HG02938 (cell line): ENCODE measurements around the gene TAF6L.
"Not testable (repeated sequence)": the region's sequence is repeated elsewhere in the genome, so short reads cannot be mapped to it uniquely, and the experiment has no call there.

Source experiments
- ATAC-seq: cut with Tn5 transposase; IDR thresholded peaks from one replicate; pipeline ENCODE4 v1.9.1; 2021; ENCODE audit warnings: mild to moderate bottlenecking, moderate library complexity; ENCODE audit not compliant: unreplicated experiment

The TAF6L gene

DNA sequence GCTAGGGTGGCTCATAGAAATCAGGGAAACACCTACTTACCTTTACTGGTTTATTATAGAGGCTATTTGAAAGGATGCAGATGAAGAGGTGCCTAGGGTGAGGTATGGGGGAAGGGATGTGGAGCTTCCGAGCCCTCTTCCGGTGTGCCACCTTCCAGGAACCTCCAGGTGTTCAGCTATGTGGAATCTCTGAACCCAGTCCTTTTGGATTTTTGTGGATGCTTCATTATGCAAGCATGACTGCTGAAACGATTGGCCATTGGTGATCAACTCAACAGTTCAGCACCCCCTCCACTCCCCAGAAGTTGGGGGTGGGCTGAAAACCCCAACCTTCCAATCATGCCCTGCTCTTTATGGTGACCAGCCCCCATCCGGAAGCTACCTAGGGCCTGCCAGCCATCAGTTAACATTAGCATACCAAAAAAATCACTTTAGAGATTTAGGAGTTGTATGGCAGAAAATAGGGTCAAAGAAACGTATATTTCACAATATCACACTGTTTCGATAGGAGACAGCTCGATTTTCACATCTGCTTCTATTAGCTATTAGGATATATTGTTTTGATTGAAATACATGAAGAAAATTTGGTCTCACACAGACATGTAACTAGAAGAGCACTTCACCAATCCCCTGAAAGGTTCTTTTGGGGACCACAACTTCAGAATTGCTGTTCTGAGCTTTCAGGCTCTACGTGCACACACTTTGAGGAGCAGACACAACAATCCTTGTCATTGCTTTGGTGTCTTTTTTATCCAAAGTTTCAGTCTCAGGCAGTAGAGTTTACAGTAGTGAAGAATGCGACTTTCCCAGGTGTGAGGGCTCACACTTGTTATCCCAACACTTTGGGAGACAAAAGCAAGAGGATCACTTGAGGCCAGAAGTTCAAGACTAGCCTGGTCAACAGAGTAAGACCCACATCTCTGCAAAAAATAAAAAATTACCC lies 13.1 kb upstream of the TAF6L start:
- ATAC-seq = no peak

DNA sequence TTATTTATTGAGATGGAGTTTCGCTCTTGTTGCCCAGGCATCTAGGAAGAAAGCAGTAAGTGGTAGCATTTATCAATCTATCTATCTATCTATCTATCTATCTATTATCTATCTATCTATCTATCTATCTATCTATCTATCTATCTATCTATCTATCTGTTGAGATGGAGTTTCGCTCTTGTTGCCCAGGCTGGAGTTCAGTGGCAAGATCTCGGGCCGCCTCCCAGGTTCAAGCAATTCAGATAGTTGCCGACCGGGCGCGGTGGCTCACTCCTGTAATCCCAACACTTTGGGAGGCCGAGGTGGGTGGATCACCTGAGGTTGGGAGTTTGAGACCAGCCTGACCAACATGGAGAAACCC lies 10.3 kb upstream of the TAF6L start:
- ATAC-seq = not testable (repeated sequence)

DNA sequence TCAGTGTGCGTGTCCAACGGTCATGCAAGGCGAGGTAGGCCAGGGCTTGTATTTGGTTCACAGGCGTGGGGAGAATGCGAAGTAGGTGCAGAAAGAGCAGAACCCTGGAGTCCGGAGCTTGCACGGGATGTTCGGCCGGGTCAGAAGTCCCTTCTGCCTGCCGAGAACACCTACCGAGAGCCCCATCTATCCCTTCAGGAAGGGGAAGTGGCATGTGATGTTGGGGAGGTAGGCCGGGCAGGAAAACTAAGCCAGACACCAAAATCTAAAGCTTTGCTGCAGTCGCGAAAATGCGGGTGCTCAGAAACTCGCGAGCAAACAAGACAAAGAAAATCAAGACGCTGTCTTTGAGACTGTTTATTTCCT lies 435 bp upstream of the TAF6L start:
- no peak for ATAC-seq

DNA sequence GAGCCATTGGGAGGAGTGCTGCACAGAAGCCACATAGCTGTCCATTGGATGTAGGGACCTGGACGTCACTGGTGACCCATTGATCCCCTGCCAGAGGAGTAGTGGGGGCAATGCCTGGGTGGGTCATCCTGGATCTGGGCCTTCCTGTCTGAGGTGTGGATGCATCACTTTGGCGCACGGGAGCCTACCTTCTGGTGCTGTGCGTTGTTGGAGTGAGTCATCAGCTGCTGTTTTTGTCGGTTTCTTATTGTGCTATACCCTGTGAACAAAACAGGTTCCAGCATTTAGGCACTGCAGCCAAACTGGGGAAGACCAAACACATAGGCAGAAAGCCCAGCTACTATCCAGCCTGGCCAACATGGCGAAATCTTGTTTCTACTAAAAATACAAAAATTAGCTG lies 3.2 kb downstream of the TAF6L start:
- no peak for ATAC-seq

DNA sequence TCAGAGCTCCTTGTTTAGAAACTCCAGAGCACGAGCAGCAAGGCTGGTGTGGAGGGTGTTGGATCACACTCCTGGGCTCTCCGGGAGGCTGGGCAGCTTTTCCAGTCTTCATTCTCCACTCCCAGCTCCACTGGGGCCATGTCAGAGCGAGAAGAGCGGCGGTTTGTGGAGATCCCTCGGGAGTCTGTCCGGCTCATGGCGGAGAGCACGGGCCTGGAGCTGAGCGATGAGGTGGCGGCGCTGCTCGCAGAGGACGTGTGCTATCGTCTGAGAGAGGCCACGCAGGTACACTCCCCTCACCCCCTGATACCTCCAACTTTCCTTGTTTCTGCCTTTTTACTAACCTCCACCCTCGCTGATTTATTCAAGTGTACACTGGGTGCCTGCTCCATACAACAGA lies 4.5 kb downstream of the TAF6L start:
- no peak for ATAC-seq

DNA sequence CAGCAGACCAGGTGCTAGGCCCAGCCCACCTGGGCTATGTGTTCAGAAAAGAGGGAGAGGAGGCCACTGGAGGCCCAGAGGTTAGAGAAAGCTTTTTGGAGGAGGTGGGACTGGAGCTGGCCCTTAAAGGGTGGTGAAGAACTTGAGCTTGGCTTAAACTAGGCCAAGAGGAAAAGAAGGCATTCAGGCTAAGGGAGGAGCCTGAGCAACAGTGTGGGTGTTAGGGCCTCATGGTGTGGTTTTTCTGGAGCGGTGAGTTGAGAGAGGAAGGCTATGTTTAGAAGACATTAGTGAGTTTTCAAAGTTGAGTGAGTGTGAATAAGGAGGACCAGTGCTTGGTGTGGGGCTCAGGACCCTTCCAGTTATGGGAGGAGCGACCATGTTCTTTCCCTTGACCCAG lies 6.2 kb downstream of the TAF6L start:
- ATAC-seq = no peak

DNA sequence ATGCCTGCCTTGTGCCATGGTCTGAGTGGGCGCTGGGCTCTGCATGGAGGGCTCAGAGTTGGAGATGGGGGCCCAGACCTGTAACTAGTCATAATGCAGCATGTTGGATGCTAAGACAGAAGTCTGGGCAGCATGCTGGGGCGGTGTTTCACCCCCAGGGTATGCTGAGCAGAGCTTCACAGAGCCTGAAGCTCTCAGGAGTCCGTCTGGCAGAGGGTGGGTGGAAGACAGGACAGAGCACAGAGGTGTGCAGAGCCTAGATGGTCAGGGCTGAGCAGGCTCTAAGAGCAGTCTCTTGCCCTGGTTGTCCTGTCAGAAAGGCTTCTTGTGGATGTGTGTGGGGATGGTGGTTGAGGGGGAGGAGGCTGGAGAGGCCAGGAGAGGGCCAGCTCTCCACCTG lies 7.2 kb downstream of the TAF6L start:
- ATAC-seq = no peak

DNA sequence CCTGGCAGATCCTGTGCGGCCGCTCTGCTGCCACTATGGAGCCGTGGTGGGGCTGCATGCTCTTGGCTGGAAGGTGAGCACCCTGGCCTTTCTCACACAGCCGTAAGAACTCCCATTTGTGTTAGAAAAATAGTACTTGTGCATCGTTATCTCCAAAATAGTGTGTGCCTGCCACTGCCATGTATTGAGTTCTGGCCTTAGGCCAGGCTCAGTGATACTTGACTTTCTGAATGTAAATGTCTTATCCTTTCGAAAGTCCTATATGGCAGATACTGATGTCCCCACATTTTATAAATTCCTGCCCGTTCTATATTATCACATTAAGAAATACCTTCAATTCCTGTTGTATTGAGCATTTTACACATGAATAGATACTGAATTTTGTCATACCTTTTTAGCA lies 11.6 kb downstream of the TAF6L start:
- no peak for ATAC-seq

DNA sequence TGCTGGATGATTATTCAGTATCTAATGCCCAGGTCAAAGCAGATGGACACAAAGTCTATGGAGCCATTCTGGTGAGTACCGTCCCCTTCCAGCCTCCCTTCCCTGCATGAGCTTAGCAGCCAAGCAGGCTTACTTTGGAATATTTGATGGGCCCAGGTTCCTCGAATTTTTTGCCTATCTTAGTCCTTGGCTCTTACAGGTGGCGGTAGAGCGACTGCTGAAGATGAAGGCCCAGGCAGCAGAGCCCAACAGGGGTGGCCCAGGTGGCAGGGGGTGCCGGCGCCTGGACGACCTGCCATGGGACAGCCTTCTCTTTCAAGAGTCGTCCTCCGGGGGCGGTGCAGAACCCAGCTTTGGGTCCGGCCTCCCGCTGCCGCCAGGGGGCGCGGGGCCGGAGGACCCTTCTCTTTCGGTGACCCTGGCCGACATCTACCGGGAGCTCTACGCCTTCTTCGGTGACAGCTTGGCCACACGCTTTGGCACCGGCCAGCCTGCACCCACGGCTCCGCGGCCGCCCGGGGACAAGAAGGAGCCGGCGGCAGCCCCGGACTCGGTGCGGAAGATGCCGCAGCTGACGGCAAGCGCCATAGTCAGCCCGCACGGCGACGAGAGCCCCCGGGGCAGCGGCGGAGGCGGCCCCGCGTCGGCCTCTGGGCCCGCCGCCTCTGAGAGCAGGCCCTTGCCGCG lies 15.3 kb downstream of the TAF6L start:
- peak; percentile 61 for ATAC-seq

DNA sequence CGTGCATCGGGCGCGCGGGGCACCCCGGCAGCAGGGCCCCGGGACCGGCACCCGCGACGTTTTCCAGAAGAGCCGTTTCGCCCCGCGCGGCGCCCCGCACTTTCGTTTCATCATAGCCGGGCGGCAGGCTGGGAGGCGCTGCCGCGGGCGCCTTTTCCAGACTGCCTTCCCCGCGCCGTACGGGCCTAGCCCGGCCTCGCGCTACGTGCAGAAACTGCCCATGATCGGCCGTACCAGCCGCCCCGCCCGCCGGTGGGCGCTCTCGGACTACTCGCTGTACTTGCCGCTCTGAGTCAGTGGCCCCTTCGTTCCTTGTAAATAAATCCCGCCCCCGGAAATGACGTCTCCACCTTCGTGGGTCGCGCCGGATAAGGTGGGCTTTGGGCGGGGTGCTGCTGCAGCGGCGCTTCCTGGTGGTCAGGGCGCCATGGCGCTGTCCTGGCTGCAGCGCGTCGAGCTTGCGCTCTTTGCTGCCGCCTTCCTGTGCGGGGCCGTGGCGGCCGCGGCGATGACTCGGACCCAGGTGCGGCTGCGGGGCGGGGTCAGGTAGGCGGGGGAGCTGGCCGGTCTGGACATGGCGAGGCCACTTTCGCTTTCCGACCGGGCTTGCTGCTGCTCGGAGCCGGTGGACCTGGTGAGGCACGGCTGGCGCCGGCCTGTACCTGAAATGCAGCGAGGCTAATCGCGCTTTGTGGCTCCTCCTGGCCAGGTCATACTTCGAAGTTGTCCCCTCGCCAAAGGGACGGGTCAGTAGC lies 16.0 kb downstream of the TAF6L start, which contains the start of gene TMEM179B:
Gene TMEM179B (plus strand): TSS at position 398 of the 755 bp plus-strand sequence. CDS start 30 bp downstream, at position 428.
- peak; percentile 66 for ATAC-seq

DNA sequence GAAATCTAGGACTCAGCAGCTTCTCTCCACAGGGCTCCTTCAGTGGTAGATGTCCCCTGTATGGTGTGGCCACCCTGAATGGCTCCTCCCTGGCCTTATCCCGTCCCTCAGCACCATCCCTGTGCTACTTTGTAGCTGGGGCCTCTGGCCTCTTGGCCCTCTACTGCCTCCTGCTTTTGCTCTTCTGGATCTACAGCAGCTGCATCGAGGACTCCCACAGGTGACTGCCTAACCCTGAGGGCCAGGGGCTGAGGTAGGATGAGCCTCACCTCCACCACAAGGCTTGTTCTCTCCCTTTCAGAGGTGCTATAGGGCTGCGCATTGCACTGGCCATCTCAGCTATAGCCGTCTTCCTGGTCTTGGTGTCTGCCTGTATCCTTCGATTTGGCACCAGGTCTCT lies 17.8 kb downstream of the TAF6L start:
- no peak for ATAC-seq

DNA sequence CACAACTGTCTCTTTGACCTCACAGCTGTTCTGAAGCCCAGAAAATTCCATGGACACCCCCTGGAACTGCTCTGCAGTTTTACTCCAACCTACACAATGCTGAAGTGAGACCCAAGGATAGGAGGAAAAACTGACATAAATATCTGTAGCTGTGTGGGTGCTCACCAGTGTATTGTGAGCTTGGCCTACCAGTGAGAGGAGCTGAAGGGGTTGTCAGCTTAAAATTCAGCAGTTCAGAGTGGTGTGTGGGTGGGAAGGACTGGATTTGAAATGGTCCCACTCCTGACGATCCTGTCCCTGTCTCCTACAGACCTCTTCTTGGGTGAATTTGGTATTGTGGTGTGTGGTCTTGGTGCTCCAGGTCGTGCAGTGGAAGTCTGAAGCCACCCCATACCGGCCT lies 18.4 kb downstream of the TAF6L start:
- ATAC-seq = no peak

DNA sequence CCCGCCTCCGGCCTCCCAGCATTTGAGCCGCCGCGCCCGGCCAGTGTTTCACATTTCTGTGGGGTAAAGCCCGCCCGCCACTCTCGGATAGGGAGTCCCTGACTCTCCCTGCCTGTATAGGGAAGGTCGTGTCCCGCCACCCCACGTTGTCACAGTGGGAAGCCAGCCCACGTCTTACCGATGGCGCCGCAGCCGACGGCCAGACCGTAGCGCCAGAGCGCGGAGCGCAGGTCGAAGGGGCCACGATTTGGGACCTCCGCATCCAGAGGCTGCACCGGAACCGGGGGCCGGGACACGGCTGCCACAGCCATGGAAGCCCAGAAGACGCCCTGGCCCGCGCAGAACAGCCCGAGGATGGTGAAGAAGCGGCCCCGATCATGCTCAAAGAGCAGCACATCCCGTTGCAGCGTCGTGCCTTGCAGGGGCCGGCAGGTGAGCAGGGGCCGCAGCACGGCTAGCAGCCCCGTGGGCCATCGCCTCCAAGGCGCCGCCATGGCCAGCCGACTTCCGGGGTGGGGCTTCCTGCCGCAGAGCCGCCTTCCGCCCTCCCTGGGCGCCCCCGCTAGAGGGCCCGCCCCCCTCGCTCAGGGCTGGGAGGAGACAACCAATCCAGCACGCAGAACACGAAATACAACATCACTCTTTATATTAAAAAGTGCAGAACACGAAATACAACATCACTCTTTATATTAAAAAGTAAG lies 20.5 kb downstream of the TAF6L start, which contains the start of gene TMEM223:
Gene TMEM223 (minus strand): TSS at position 506 of the 701 bp plus-strand sequence. CDS start 12 bp downstream, at position 494.
- peak; percentile 42 for ATAC-seq

DNA sequence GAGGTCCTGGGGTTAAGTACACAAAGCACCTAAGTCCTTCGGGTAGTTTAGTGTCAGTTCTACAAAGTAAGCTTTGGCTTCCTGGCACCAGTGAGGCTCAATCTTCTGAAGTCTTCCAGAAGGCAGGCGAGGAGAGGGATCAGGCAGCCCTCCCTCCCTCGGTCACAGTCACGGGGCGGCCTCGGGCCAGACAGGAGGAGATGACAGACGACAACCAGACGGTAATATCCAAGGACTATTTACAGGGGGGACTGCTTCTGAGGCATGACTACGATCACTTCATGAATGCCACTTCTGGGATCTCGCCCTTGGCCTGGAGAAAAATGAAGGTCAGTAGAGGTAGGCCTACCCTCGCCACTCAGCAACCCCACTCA lies 21.0 kb downstream of the TAF6L start:
- ATAC-seq = no peak

DNA sequence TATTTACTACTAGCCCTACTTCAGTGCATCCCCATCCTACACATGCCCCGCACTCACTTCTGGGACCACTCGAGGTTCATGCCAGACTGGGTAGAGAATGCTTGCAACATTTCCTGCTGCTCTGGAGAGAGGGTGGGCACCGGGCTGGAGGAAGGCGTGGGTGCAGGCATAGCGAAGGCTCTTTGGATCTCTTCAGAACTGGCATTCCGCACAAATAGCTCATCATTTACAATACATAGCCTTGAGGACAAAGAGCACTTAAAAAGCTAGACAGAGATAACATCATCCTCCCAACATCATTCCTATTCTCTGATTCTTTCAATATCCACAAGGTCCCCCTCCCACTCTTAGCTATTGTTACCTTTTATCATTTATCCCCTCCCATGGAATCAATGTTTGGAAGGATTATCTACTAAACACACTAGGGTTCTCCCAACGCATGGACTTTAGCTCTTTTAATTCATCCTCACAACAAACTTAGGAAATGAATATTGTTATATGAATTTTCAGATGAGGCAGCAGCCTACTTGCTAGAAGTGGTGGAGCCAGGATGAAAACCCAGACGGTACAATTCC lies 23.1 kb downstream of the TAF6L start:
- no peak for ATAC-seq

DNA sequence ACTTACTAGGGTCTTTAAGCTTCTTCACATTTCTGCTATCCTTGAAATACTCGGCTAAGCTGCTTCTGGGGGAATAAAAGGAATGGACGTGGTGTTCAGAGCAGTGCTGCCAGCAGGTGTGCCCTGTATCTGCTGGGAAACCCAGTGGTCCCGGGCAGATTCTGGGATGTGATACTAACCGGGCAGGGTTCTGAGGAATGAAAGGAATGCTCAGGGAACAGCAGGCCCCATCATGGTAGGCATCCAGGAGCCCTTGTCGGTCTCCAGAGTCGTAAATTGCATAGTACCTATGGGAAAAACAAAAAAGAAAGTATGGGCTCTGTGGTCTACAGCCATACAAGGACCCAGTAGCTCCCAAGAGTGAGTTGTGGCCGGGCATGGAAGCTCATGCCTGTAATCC lies 25.1 kb downstream of the TAF6L start:
- no peak for ATAC-seq

DNA sequence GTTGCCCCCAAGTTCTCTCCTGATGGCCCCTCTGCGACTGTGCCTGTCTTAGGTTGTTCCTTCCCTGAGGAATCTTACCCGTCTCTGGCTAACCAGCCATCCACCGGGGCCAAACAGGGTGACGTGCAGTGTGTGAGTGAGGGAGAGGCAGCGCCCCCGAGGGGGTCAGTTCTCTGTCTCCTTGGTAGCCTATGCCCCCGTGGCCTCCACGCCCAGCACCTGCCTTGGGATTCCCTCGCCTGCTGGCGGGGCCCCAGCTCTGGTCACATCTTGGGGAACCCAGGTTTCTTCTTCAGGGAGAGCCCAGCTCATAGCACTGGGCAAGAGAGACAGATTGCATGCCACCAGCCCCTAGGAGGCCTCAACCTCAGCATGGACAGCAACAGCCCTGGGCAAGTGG lies 28.3 kb downstream of the TAF6L start:
- ATAC-seq = no peak

DNA sequence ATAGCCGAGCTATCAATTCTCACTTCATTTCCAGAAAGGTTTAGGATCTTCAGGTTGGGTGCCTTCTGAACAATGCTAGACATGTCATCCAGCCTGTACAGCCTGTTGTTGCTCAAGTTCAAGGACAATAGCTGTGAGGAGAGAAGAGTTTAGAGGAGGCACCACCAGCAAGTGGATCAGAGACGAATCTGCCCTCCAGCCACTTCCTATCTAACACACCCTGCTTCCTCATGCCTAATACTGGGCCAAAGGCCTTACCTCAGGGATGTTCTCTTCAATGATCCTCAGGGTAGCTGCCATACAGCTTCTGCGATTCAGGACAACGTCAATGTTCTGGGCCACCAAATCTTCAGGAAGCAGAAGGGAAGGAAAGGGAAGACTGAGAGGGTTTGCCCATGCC lies 29.9 kb downstream of the TAF6L start:
- no peak for ATAC-seq

DNA sequence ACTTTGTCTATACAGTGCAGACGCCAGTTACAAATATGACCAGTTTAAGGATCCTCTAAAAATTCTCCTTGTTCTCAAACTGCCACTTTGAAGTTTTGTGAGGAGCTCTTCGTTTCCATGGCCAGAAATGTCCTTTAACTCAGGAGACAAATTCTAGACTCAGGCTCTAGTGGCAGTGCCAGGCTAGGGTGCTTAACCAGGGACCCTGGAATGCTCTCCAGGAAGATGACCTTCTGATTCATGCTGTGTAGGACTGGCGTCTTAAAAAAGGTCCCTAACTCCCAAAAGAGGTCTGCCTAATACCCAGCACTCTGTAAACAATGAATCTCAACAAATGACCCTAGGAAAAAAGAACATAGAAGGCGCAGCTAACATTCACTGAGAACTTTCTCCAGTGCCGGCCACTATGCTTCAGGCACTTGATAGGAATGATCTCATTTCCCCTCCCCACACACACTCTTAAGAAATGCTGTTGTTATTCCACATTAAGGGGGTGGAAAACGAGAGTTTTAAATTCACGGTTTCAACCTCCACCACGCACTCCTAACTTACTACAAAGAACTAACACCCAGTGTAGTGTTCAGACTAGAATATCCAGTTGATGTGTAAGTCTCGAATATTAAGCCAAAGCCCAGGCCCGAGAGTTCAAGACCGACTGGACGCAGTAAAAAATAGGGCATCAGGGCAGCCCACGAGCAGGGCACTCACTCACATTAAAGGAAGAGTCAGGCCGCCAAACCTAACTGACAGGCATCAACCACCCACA lies 33.3 kb downstream of the TAF6L start:
- no peak for ATAC-seq
